Upper lobe of left lung (tissue), 4 donors: ENCODE measurements around the gene SHOC2.

ENCODE experiments used
- CTCF ChIP-seq, 6 experiments: fragments of 450-650 bp in 4 of 6; fragments of 200-600 bp in 2 of 6; sonication (generic) in 2 of 6; IDR thresholded peaks; one replicate each; pipeline ENCODE4 v1.5.1; 2016 to 2019; ENCODE audit warnings: antibody characterized with exemption in 6 of 6
- POLR2A ChIP-seq, 4 donors: fragments of 450-650 bp; IDR thresholded peaks; one replicate each; pipeline ENCODE4 v1.5.1; 2016 to 2017; ENCODE audit warnings: antibody characterized with exemption in 4 of 4, mild to moderate bottlenecking in 2 of 4

GRCh38 chr10:111039522-111039921 lies 120.1 kb downstream of the SHOC2 start:
- no peak for TF ChIP-seq CTCF (IDR thresholded peaks at IDR 0.05)
- TF ChIP-seq POLR2A (IDR thresholded peaks at IDR 0.05), result no peak
